Measurements from ENCODE around the gene PIK3CB.
"Not testable (repeated sequence)": the region's sequence is repeated elsewhere in the genome, so short reads cannot be mapped to it uniquely, and the experiment has no call there.

PIK3CB gene

GRCh38 chr3:138806376-138807080 lies 28.2 kb downstream of the PIK3CB start:
- H3K27me3 ChIP-seq (ENCODE audit: control insufficient read depth, insufficient read depth, low read length): no peaks in the 10 kb centered on the region
- DNase-seq (ENCODE audit: low read depth, low spot score): no peak
- no CpG with 5 or more reads among the region's 3 CpGs for WGBS (ENCODE audit: insufficient coverage, insufficient read length)

GRCh38 chr3:138803006-138803653 lies 31.6 kb downstream of the PIK3CB start:
- H3K9me3 ChIP-seq (ENCODE audit: control insufficient read depth, insufficient read depth, low read length): no peaks in the 10 kb centered on the region
- DNase-seq (ENCODE audit: low read depth, low spot score): no peak
- no peaks in the 10 kb centered on the region for H3K4me1 ChIP-seq (ENCODE audit: control insufficient read depth, insufficient read depth, low read length)
- no peaks in the 10 kb centered on the region for H3K27me3 ChIP-seq (ENCODE audit: control insufficient read depth, insufficient read depth, low read length)
- no peaks in the 10 kb centered on the region; the same call in 1 of the 2 replicates for H3K36me3 ChIP-seq (ENCODE audit: control insufficient read depth, insufficient read depth, low read length)
- no peak overlapping the region for H3K27ac ChIP-seq (ENCODE audit: low read length)
- no peak overlapping the region for H3K4me3 ChIP-seq (ENCODE audit: low read length)
- WGBS (ENCODE audit: insufficient coverage, insufficient read length): no CpG with 5 or more reads among the region's 2 CpGs

More at GRCh38 chr3:138806376-138807080, 28.2 kb downstream of the PIK3CB start:
- H3K9me3 ChIP-seq (ENCODE audit: control insufficient read depth, insufficient read depth, low read length): no peaks in the 10 kb centered on the region
- H3K4me3 ChIP-seq (ENCODE audit: low read length): no peak overlapping the region
- no peak overlapping the region for H3K27ac ChIP-seq (ENCODE audit: low read length)
- H3K36me3 ChIP-seq (ENCODE audit: control insufficient read depth, insufficient read depth, low read length): no peaks in the 10 kb centered on the region; the same call in 1 of the 2 replicates
- H3K4me1 ChIP-seq (ENCODE audit: control insufficient read depth, insufficient read depth, low read length): no peaks in the 10 kb centered on the region; the same call in 1 of the 2 replicates

GRCh38 chr3:138802223-138802622 lies 32.5 kb downstream of the PIK3CB start:
- not testable (repeated sequence) for H3K27me3 ChIP-seq (ENCODE audit: control insufficient read depth, insufficient read depth, low read length); H3K9me3 ChIP-seq (ENCODE audit: control insufficient read depth, insufficient read depth, low read length)

GRCh38 chr3:138801792-138802191 lies 32.9 kb downstream of the PIK3CB start:
- H3K4me3 ChIP-seq (ENCODE audit: low read length): no peak overlapping the region
- H3K4me1 ChIP-seq (ENCODE audit: control insufficient read depth, insufficient read depth, low read length): no peaks in the 10 kb centered on the region
- no peak overlapping the region for H3K27ac ChIP-seq (ENCODE audit: low read length)
- 0 out of 2 replicates have a peak, but pooled peaks cover 2% of the 10 kb centered on the region for H3K27me3 ChIP-seq (ENCODE audit: control insufficient read depth, insufficient read depth, low read length)
- no peaks in the 10 kb centered on the region for H3K9me3 ChIP-seq (ENCODE audit: control insufficient read depth, insufficient read depth, low read length)
- H3K36me3 ChIP-seq (ENCODE audit: control insufficient read depth, insufficient read depth, low read length): no peaks in the 10 kb centered on the region; the same call in 1 of the 2 replicates
- no peak for DNase-seq (ENCODE audit: low read depth, low spot score)
- no CpG with 5 or more reads among the region's 3 CpGs for WGBS (ENCODE audit: insufficient coverage, insufficient read length)

More at GRCh38 chr3:138802223-138802622, 32.5 kb downstream of the PIK3CB start:
- not testable (repeated sequence) for H3K36me3 ChIP-seq (ENCODE audit: control insufficient read depth, insufficient read depth, low read length); DNase-seq (ENCODE audit: low read depth, low spot score); H3K4me1 ChIP-seq (ENCODE audit: control insufficient read depth, insufficient read depth, low read length); H3K27ac ChIP-seq (ENCODE audit: low read length); H3K4me3 ChIP-seq (ENCODE audit: low read length)
- WGBS (ENCODE audit: insufficient coverage, insufficient read length): no CpG with 5 or more reads among the region's 6 CpGs

GRCh38 chr3:138800248-138800647 lies 34.5 kb downstream of the PIK3CB start:
- Histone ChIP-seq H3K9me3 (ENCODE audit: control insufficient read depth, insufficient read depth, low read length) (no peaks in the 10 kb centered on the region), H3K27me3 (ENCODE audit: control insufficient read depth, insufficient read depth, low read length) (0 out of 2 replicates have a peak, but pooled peaks cover 2% of the 10 kb centered on the region), H3K36me3 (ENCODE audit: control insufficient read depth, insufficient read depth, low read length) (no peaks in the 10 kb centered on the region; the same call in 1 of the 2 replicates), H3K4me3 (ENCODE audit: low read length) (no peak overlapping the region), H3K4me1 (ENCODE audit: control insufficient read depth, insufficient read depth, low read length) (no peaks in the 10 kb centered on the region), H3K27ac (ENCODE audit: low read length) (no peak overlapping the region)
- no peak for DNase-seq (ENCODE audit: low read depth, low spot score)
- WGBS (ENCODE audit: insufficient coverage, insufficient read length): no CpG with 5 or more reads among the region's 2 CpGs

- Histone ChIP-seq H3K27ac (ENCODE audit: low read length) (no peak overlapping the region), H3K36me3 (ENCODE audit: control insufficient read depth, insufficient read depth, low read length) (no peaks in the 10 kb centered on the region; the same call in 1 of the 2 replicates), H3K9me3 (ENCODE audit: control insufficient read depth, insufficient read depth, low read length) (no peaks in the 10 kb centered on the region), H3K4me1 (ENCODE audit: control insufficient read depth, insufficient read depth, low read length) (no peaks in the 10 kb centered on the region), H3K4me3 (ENCODE audit: low read length) (no peak overlapping the region), H3K27me3 (ENCODE audit: control insufficient read depth, insufficient read depth, low read length) (0 out of 2 replicates have a peak, but pooled peaks cover 2% of the 10 kb centered on the region)
- DNase-seq (ENCODE audit: low read depth, low spot score): no peak
- WGBS (ENCODE audit: insufficient coverage, insufficient read length): no CpG with 5 or more reads among the region's 3 CpGs
Observed at GRCh38 chr3:138799822-138800221, 34.9 kb downstream of the PIK3CB start.

GRCh38 chr3:138797508-138798038 lies 37.2 kb downstream of the PIK3CB start:
- DNase-seq (ENCODE audit: low read depth, low spot score): no peak
- no peaks in the 10 kb centered on the region for H3K4me1 ChIP-seq (ENCODE audit: control insufficient read depth, insufficient read depth, low read length)
- no peak overlapping the region for H3K27ac ChIP-seq (ENCODE audit: low read length)
- H3K4me3 ChIP-seq (ENCODE audit: low read length): no peak overlapping the region
- no peaks in the 10 kb centered on the region for H3K9me3 ChIP-seq (ENCODE audit: control insufficient read depth, insufficient read depth, low read length)
- no peaks in the 10 kb centered on the region for H3K36me3 ChIP-seq (ENCODE audit: control insufficient read depth, insufficient read depth, low read length)
- WGBS (ENCODE audit: insufficient coverage, insufficient read length): no CpG with 5 or more reads among the region's 1 CpG
- H3K27me3 ChIP-seq (ENCODE audit: control insufficient read depth, insufficient read depth, low read length): 0 out of 2 replicates have a peak, but pooled peaks cover 2% of the 10 kb centered on the region

GRCh38 chr3:138796761-138797160 lies 38.0 kb downstream of the PIK3CB start:
- Histone ChIP-seq H3K9me3 (ENCODE audit: control insufficient read depth, insufficient read depth, low read length) (no peaks in the 10 kb centered on the region), H3K4me3 (ENCODE audit: low read length) (no peak overlapping the region), H3K36me3 (ENCODE audit: control insufficient read depth, insufficient read depth, low read length) (no peaks in the 10 kb centered on the region), H3K27me3 (ENCODE audit: control insufficient read depth, insufficient read depth, low read length) (0 out of 2 replicates have a peak, but pooled peaks cover 2% of the 10 kb centered on the region), H3K4me1 (ENCODE audit: control insufficient read depth, insufficient read depth, low read length) (no peaks in the 10 kb centered on the region), H3K27ac (ENCODE audit: low read length) (no peak overlapping the region)
- DNase-seq (ENCODE audit: low read depth, low spot score): no peak
- WGBS (ENCODE audit: insufficient coverage, insufficient read length): no CpG with 5 or more reads among the region's 5 CpGs

- Histone ChIP-seq H3K4me3 (ENCODE audit: low read length) (no peak overlapping the region), H3K4me1 (ENCODE audit: control insufficient read depth, insufficient read depth, low read length) (no peaks in the 10 kb centered on the region), H3K27ac (ENCODE audit: low read length) (no peak overlapping the region), H3K27me3 (ENCODE audit: control insufficient read depth, insufficient read depth, low read length) (no peaks in the 10 kb centered on the region), H3K9me3 (ENCODE audit: control insufficient read depth, insufficient read depth, low read length) (no peaks in the 10 kb centered on the region), H3K36me3 (ENCODE audit: control insufficient read depth, insufficient read depth, low read length) (no peaks in the 10 kb centered on the region)
- no CpG with 5 or more reads among the region's 3 CpGs for WGBS (ENCODE audit: insufficient coverage, insufficient read length)
- no peak for DNase-seq (ENCODE audit: low read depth, low spot score)
Observed at GRCh38 chr3:138786788-138787271, 47.9 kb downstream of the PIK3CB start.

- H3K4me1 ChIP-seq (ENCODE audit: control insufficient read depth, insufficient read depth, low read length): no peaks in the 10 kb centered on the region
- no peaks in the 10 kb centered on the region for H3K9me3 ChIP-seq (ENCODE audit: control insufficient read depth, insufficient read depth, low read length)
- no peak for DNase-seq (ENCODE audit: low read depth, low spot score)
- no peaks in the 10 kb centered on the region for H3K27me3 ChIP-seq (ENCODE audit: control insufficient read depth, insufficient read depth, low read length)
- no peak overlapping the region for H3K4me3 ChIP-seq (ENCODE audit: low read length)
- H3K27ac ChIP-seq (ENCODE audit: low read length): no peak overlapping the region
- no peaks in the 10 kb centered on the region for H3K36me3 ChIP-seq (ENCODE audit: control insufficient read depth, insufficient read depth, low read length)
Observed at GRCh38 chr3:138785951-138786350, 48.8 kb downstream of the PIK3CB start.
